Body of pancreas (tissue), 4 donors: Measurements from ENCODE around the gene SAPCD1.

Source experiments
- POLR2A ChIP-seq, 3 donors: fragments of 450-650 bp; IDR thresholded peaks; one replicate each; pipeline ENCODE4 v1.6.1; 2016; ENCODE audit warnings: antibody characterized with exemption in 3 of 3, mild to moderate bottlenecking in 2 of 3
- TF ChIP-seq, protein P1 (sequence below), 7 experiments: fragments of 450-650 bp in 4 of 7; fragments of 200-600 bp in 3 of 7; sonication (generic) in 3 of 7; IDR thresholded peaks; one replicate each; pipeline ENCODE4 v1.5.1; 2016 to 2019; ENCODE audit warnings: antibody characterized with exemption in 7 of 7

DNA sequence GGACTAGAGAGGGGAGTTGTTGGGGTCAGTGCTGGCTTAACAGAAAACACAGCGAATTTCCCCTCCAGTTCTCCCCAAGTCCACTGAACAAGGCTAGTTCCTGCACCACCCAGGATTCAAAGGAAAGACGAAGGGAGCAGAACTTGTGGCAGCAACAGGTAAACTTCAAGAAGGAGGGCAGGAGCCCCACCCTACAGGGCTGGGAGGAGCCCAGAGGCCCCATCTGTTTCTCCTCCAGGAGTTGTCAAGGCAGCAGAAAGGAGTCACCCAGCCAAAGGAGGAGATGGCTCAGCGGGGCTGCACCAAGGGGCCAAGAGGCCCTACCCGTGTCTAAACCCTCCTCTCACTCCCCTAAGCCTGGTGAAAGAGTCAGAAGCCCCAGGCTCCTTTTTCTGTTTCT is 1.7 kb downstream of the SAPCD1 start:
- TF ChIP-seq, protein P1, sequence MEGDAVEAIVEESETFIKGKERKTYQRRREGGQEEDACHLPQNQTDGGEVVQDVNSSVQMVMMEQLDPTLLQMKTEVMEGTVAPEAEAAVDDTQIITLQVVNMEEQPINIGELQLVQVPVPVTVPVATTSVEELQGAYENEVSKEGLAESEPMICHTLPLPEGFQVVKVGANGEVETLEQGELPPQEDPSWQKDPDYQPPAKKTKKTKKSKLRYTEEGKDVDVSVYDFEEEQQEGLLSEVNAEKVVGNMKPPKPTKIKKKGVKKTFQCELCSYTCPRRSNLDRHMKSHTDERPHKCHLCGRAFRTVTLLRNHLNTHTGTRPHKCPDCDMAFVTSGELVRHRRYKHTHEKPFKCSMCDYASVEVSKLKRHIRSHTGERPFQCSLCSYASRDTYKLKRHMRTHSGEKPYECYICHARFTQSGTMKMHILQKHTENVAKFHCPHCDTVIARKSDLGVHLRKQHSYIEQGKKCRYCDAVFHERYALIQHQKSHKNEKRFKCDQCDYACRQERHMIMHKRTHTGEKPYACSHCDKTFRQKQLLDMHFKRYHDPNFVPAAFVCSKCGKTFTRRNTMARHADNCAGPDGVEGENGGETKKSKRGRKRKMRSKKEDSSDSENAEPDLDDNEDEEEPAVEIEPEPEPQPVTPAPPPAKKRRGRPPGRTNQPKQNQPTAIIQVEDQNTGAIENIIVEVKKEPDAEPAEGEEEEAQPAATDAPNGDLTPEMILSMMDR (IDR thresholded peaks at IDR 0.05): no peak
- TF ChIP-seq POLR2A (IDR thresholded peaks at IDR 0.05): no peak
